ENCODE data around the gene MOB3A. TPM values are rescaled to one million over a fixed set of nuclear protein-coding genes. Genes with fewer than 3 reads are reported as not detected.

MOB3A gene
- total RNA-seq, 2 experiments from 2014 or later: 96.4 to 97.3 TPM

GRCh38 chr19:2108251-2109016, 12.3 kb upstream of the MOB3A start:
- DNase-seq (no peak), ATAC-seq (ENCODE audit: poor library complexity) (no peak)
- POLR2A ChIA-PET: no interaction called here
- H3K9me3 ChIP-seq (ENCODE audit: control insufficient read depth in 1 of 2, insufficient read depth in 1 of 2, low read length in 2 of 2): peaks cover 4 to 18% of the 10 kb centered on the region in 2 experiments
- H3K4me3 Mint-ChIP-seq: no peak overlapping the region
- H3K27me3 ChIP-seq (ENCODE audit: control insufficient read depth in 1 of 2, insufficient read depth in 2 of 2, low read length in 2 of 2): no peaks in the 10 kb centered on the region
- peaks cover 11% of the 10 kb centered on the region for H3K4me1 ChIP-seq (ENCODE audit: insufficient read depth, low read length)
- no peak overlapping the region for H3K27ac ChIP-seq (ENCODE audit: low read depth in 1 of 2, low read length in 2 of 2)
- peaks cover 87% of the 10 kb centered on the region for H3K36me3 ChIP-seq (ENCODE audit: insufficient read depth, low read length)
- intact Hi-C loops (cut with DNase I, micrococcal nuclease): no loop called here
- H3K27me3 Mint-ChIP-seq: no peaks in the 10 kb centered on the region
- no peaks in the 10 kb centered on the region for H3K9me3 Mint-ChIP-seq
- no peak overlapping the region for H3K4me3 ChIP-seq (ENCODE audit: low read length)
- H3K27ac Mint-ChIP-seq: no peak overlapping the region
- CTCF ChIA-PET: no interaction called here
- no peak for TF ChIP-seq CTCF (IDR thresholded peaks at IDR 0.05)
- peaks cover 68% of the 10 kb centered on the region for H3K36me3 Mint-ChIP-seq (ENCODE audit: low read depth)
- no peaks in the 10 kb centered on the region for H3K4me1 Mint-ChIP-seq (ENCODE audit: low read depth)

- no peaks in the 10 kb centered on the region for H3K9me3 Mint-ChIP-seq
- peaks cover 4 to 18% of the 10 kb centered on the region in 2 experiments for H3K9me3 ChIP-seq (ENCODE audit: control insufficient read depth in 1 of 2, insufficient read depth in 1 of 2, low read length in 2 of 2)
- CTCF ChIA-PET: no interaction called here
Measured at GRCh38 chr19:2103045-2103707, 7.0 kb upstream of the MOB3A start.

More at GRCh38 chr19:2103045-2103707, 7.0 kb upstream of the MOB3A start:
- Mint-ChIP-seq H3K4me3 (no peak overlapping the region), H3K27ac (no peak overlapping the region), H3K27me3 (no peaks in the 10 kb centered on the region), H3K4me1 (ENCODE audit: low read depth) (no peaks in the 10 kb centered on the region), H3K36me3 (ENCODE audit: low read depth) (peaks cover 60% of the 10 kb centered on the region)
- intact Hi-C loops (cut with DNase I, micrococcal nuclease): no loop called here
- ATAC-seq (ENCODE audit: poor library complexity) (no peak), DNase-seq (no peak)
- H3K36me3 ChIP-seq (ENCODE audit: insufficient read depth, low read length): peaks cover 69% of the 10 kb centered on the region
- no peak overlapping the region for H3K27ac ChIP-seq (ENCODE audit: low read depth in 1 of 2, low read length in 2 of 2)
- H3K27me3 ChIP-seq (ENCODE audit: control insufficient read depth in 1 of 2, insufficient read depth in 2 of 2, low read length in 2 of 2): no peaks in the 10 kb centered on the region
- peaks cover 4% of the 10 kb centered on the region for H3K4me1 ChIP-seq (ENCODE audit: insufficient read depth, low read length)
- H3K4me3 ChIP-seq (ENCODE audit: low read length): no peak overlapping the region
- TF ChIP-seq CTCF (IDR thresholded peaks at IDR 0.05): no peak
- POLR2A ChIA-PET: interaction anchor here (0.6 kb wide), 1 partner anchor 173 kb away, joined by 3 read pairs; no protein-coding TSS in a partner anchor
